NCI-H524 (cell line): ENCODE data around the gene ATP13A4.

Experiments
- DNase-seq, 2 experiments: peaks; one replicate each; lab custom pipeline; 2025; lab: John Stamatoyannopoulos, UW

ATP13A4 gene

DNA sequence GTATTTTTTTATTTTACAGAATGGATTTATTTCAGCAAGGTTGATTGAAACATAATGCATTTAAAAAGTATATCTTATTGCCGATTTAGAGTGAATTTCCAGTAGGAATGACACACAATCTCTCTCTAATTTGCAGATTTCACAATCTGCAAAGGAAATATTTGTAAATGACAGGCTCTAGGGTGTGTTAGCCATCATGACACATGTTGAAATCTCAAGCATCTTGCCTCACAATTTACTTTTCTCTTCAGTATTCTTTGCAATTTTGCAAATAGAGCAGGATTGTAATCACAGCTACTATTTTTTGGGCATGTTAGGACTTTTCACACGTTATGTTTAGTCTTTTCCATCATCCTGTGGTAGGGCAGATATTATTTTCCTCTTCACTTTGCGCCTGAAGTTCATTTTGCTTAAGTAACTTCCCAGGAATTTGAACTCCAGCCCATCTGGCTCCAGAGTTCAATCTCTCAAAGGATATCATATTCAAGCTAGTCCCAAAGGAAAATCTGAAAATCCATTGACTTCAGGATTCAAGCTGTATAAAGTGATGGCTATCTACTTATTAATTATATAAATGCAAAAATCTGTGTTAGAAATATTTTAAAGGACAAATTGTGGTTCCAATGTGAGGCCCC, 55.4 kb downstream of the ATP13A4 start:
- no peak for DNase-seq

DNA sequence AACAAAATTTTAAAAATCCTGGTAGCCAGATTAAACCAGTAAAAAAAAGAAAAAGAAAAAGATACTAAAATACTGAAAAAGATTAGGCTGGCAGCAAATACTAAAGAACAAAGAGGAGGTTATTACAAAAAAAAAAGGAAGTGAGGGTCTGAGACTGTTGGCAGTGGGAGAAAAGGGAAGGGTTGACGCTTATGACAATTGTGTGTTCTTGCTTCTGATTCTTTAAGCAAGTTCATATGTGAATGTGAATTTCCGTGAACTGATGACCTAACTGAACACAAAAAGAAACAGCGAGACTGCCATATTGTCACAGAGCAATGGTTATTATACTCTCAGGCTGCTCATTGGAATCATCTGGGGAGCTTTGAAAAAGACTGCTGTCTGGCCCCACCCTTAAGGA, 56.5 kb downstream of the ATP13A4 start:
- DNase-seq = no peak

DNA sequence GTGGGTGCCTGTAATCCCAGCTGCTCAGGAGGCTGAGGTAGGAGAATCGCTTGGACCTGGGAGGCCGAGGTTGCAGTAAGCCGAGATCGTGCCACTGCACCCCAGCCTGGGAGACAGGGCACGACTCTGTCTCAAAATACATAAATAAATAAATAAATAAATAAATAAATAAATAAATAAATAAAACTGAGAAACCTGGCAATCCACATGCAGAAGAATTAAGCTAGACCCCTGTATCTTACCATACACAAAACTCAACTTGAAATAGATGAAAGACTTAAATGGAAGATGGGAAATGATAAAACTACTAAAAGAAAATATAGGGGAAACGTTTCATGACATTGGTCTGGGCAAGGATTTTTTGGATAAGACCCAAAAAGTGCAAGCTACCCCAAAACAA, 58.0 kb downstream of the ATP13A4 start:
- no peak for DNase-seq

DNA sequence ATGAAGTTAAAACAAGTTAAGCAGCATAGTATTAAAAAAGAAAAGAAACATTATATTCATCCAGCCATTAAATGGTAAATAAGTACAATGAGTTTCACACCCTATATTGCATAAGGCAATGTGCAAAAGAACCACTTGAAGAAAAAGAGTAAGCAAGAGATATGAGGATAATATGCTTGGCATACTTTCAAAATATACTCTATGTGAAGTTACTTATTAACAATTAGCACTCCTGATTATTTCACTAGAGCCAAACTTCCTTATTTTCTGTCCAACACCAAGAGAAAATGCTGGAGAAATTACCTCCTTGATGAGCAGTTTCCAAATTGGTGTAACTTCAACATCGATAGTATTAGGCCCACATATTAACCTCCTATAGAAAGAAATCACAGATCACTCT, 63.7 kb downstream of the ATP13A4 start:
- DNase-seq = no peak

DNA sequence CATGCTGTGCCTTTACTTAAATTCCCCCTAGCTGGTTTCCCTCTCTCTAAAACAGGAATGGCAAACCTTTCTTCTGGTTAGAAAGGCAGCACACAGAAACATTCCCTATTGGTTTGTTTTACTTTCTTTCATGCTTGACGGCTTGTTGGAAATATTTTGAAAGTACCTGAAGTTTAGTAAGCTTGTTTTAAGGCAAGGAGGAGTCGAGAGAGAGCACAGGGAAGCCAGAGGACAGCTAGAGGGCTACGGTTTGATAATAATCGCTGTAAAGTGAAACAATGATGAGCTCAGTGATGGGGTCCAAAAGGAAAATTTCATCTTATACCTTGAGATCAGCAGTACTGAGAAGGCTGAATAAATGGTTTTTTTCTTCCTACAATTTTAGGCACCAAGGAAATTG, 64.1 kb downstream of the ATP13A4 start:
- no peak for DNase-seq

DNA sequence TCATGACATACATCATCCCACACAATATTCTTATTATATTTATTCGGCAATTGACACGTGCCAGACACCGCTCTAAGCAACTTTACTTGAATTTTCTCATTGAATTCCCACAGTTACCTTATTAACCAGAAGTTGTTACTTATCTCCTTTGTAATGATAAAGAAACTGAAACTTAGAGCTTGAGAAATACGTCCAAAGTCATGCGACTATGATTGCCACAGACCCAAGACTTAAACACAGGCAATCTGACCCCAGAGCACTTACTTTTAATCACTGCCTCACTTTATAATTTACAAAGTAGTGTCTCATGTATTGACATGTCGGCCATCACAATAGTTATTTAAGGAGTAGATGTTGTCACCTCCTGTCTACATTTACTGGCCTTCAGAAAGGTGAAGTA, 64.7 kb downstream of the ATP13A4 start:
- no peak for DNase-seq

DNA sequence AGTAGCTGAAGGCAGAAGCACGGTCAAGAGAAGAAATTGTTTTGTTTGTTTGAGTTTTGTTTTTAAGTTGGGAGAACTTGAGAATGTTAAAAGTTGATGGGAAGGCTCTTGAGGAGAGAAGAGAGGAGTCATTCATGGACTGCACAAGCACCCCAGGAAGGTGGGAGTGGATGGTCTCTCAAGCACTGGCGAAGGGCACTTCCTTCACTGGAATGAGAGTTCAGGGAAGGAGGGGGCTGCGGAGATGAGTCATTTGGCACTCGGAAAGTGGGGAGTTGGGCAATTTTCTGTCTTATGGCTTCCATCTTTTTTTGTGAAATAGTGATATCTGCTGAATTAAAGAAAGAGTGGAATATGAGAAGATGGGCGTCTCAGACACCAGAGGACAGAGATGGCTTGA, 66.0 kb downstream of the ATP13A4 start:
- DNase-seq = no peak

DNA sequence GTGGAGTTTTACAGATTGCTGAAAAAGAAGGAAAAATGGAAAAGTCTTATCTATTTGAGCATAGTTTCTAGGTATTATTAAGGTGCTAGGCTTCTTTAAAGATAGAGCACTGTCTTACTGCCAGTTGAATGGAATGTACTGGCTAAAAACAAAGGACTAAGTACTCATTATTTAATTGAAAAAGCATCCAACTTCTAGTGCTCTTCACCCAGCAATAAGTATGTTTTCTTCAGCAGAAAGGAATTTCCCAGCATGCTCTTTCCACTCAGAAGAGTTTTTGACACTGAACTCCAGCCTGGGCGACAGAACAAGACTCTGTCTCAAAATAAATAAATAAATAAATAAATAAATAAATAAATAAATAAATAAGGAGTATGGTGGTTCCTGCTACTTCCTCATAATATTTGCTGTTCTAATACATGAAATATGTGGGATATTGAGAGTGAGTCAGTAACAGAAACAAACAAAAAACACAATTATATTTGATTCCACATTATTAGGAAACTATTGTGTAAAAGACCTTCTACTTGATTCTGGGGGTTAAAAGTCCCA, 70.6 kb downstream of the ATP13A4 start:
- DNase-seq = no peak

DNA sequence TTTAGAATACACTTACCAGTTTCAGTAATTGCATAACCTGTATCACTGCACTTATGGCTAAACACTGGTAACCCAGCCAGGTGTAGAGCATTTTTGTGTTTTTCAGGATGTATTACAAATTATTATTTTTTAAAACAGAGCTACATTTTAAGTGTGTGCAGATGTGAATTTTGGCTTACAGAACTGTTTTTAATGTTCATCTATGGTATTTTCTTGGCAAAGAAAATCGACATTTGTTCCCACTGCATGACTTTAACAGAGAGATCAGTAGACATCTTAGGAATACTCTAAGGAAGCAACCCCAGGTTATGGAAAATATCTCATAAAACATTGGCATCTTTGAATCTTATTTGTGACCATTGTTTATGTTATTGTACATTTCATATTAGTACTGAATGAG, 73.3 kb downstream of the ATP13A4 start:
- no peak for DNase-seq

DNA sequence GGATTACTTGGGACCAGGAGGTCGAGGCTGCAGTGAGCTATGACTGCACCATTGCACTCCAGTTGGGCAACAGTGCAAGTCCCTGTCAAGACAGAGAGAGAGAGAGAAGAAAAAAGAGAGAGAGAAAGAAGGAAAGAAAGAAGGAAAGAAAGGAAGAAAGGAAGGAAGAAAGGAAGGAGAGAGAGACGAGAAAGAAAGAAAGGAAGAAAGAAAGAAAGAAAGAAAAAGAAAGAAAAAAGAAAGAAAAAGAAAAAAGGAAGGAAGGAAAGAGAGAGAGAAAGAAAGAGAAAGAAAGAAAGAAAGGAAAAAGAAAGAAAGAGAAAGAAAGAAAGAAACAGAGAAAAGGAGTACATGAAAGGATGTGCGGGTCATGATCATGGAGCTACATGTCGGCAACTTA, 80.2 kb downstream of the ATP13A4 start:
- no peak for DNase-seq

DNA sequence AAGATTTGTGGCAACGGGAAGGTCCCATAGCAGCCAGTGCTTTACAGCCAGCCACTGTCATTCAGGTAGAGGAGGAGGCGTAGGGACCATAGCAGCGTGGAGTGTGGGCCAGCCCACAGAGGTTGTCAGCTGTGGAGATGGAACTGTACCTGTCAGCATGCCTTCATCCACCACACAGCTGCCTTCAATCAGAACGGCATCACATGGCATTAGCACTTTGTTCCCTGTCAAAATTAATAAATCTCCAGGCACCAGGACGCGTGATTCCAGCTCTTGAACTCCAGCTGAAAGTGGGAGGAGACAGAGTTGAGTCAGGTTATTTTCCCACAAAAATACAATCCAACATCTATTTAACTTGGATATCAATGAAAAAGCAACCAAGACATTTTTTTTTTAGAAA, 84.0 kb downstream of the ATP13A4 start:
- DNase-seq = no peak

DNA sequence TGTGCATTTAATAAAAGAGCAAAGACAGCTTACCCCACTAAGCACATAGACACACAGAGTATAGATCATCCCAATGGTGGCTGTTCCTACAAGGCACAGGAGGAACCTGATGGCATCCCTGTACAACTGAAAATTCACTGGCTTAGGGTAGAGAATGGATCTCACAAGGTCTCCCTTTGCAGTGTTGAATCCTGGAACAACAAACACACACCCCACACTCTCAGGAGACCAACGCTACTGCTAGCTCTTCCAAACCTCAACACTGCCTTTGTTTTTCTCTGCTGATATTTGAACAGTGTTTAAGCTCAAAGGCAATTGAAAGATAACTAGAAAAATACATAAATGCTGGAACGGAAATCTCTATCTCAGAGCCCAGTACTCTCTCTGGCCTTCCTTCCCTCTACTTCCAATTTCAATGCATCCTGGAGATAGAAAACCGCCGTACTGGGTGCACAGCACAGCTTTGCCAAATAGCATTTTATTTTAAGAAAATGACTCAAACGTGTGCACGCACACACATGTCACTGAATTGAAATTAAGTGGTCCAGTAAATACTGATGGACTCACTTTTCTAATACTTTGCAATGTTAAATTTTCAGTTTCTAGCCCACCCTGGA, 88.6 kb downstream of the ATP13A4 start:
- DNase-seq = no peak

DNA sequence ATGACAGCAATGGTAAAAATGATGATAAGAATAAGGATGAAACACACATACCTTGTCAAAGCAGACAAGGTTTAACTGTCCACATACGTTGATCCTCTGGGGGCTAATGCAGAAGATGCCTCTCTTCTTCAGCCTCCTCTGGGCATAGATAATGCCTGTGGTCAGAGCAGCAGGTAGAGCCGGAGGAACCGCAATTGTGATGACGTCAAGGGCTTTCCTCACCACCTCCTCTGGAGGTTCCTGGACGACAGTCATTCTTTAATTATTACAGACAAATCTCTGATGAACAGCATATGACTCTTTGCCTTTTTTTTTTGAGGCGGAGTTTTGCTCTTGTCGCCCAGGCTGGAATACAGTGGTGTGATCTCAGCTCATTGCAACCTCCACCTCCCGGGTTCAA, 89.8 kb downstream of the ATP13A4 start:
- DNase-seq = no peak

DNA sequence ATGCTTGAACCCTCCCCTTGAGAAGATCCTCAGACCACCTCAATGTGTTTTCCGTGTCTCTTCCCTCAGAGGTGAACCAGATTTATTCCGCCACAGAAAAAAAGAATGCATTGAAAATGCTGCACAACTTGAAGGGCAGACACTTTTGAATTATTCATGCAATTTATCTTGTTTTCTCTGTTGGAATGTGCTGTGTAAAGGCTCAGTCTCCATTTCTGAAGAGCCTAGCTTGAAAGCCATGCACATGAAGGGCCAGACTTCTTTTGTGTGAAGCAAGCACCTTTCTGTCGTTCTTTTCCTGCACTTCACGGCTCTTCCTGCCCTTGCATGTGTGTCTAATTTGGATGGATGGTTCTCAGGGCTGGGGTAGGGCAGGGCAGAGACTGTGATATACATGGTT, 97.2 kb downstream of the ATP13A4 start:
- no peak for DNase-seq

DNA sequence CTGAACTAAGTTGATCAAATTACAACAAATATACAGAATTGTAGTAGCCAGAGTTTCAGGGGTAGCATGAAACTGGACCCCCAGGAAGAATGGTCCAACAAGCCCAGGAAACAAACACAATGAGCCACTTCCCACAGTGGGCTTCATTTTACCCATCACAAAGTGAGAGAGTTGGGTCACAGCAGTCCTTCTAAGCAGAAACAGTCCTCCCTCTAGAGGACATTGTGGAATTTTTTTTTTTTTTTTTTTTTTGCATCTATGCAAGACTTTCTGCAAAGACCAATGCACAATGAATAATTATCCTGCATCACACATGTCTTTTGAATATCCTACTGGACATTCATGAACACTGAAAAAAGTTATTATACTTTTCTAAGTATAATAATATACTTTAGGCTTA, 102.4 kb downstream of the ATP13A4 start:
- DNase-seq = peak; percentile 9 to 40

DNA sequence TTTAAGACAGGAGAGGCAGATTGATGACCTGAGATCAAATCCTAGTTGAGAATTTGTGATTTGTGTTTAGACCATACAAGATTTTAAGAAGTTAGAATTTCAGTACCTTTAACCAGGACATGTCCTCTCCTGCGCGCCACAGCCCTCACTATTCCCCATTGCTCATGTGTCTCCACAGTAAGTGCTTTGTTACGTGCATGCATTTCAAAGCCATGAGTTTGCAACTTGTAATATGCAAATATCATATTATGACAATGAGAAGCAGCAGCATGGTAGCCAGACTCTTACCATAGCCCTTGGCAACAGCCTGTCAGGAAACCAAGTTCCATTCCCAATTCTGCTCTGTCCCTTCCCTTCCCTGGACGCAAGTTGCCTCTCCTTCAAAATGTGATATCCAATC, 102.8 kb downstream of the ATP13A4 start:
- DNase-seq = no peak

DNA sequence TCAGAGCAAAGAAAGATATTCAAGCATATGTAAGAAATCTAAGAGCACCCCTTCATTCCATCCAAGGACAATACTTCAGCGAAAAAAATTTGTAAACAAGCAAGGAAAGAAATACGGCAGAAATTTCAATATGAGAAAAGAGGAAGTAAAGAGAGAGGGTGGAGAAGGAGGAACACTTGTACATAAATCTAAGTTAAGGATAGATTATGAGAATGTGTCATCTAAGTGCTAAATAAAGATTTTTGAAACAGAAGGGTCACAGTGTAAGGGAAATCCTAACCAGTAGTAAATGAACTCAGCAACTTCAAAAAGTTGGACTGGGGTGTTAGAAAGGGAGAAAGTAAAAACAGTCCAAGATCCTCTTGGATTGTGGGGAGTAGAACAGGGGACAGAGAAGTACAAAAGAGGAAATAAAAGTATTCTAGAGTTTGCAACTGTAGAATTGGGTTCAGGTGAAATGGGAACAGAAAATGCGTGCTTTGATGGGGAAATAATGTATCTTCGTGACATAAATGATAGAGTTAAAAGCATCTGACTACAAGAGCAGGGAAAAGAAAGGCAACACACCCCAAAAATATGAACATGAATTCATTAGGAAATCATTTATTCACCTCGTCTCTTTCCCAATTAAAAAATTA, 107.6 kb downstream of the ATP13A4 start:
- DNase-seq = no peak

DNA sequence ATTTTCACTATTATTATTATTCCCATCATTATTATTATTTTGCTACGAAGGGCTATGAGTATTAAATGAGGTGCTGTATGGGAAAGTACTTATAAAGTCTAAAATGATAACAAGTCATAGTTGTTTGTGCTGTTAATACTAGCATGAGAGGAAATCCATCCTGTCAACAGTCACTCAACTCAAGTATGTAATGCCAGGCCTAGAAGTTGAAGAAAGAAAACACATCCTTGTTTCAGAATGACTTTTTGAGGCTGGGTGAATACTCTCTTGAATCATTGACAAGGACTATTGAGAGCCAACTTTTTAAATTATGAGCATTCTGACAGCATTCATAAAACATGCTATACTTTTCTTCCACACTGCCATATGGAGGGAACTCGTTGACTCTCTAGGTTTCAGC, 115.3 kb downstream of the ATP13A4 start:
- peak in 1 of 2 experiments; percentile 40 for DNase-seq

DNA sequence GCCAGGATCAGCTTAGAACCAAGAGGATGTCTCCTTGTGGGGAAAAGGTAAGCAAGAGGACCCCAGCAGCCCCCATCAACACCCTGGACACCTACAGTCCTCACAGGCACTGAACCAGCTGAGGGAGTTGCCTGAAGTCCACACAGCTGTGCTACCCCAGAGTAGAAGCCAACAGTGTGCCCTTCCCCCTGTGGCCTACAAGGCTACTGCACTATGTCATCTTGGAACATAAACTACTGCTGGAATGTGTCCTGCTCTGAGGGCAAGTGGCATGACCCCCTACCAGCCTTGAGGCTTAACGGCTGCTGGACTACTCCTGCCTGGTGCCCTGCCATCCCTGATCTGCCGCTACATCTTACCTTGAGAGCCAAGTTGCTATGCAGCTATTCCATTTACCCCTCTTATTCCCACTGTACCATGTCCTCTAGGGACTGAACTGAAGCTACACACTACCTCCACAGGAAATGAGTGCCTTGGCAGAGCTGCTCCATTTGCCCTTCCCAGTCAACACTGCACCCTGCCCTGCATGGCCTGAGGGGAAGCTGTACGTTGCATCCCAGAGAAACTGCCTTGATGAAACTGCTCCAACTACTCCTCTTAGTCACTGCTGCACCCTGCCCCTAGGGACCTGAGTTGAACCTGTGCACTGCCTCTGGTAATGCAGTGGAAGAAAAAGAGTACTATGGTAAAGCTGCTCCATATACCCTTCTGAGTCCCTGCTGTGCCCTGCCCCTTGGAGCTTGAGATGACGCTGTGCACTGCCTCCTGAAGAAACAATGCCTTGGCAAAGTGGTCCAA, 135.9 kb downstream of the ATP13A4 start:
- DNase-seq = no peak

DNA sequence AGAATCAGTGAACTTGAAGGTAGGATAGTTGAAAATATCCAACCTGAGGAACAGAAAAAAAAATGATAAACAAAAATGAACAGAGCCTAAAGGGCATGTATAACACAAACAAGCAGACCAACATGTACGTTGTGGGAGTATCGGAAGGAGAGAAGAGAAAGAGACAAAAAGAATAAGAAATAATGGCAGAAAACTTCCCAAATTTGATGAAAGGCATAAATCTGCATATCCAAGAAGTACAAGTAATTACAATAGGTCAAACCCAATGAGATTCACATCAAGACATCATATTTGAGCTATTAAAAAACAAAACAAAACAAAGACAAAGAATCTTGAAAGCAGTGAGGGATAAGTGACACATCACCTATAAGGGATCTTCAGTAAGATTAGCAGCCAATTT, 138.1 kb downstream of the ATP13A4 start:
- DNase-seq = no peak

DNA sequence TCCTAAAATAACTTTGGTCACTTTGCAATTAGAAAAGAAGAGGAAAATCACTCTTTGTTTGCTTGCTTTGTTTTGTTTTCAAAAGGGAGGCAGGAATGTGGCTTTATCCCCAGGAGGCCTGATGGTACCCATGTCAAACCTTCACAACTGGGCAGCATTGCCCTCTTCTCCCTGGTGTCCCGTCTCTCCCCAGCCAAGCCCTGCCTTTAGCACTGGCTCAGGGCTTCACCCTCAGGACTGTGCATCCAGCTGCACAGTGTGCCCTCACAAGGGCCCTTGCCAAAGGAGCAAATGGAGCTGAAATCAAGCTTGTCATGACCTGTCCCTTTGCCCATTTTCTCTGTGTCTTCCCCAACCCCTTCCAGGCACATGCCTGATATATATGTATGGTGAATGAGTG, 147.0 kb downstream of the ATP13A4 start:
- no peak for DNase-seq

DNA sequence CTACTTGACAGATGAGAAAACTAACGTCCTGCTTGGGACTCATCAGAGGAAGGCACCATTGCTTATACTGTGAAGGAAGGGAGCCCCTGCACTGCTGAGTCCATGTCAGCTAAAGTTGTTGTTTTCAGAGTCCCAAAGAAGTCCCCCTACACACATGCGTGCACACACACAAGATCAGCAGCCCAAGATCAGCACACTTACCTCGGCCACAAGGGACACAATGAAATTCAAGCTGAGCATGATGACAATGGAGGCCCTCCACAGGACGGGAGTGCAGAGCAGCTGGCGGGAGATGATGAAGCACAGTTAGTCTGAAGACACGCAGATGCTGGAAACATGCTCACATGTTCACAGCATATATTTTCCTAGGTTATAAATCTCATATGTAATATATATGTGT, 147.6 kb downstream of the ATP13A4 start:
- peak in 1 of 2 experiments; percentile 22 for DNase-seq

DNA sequence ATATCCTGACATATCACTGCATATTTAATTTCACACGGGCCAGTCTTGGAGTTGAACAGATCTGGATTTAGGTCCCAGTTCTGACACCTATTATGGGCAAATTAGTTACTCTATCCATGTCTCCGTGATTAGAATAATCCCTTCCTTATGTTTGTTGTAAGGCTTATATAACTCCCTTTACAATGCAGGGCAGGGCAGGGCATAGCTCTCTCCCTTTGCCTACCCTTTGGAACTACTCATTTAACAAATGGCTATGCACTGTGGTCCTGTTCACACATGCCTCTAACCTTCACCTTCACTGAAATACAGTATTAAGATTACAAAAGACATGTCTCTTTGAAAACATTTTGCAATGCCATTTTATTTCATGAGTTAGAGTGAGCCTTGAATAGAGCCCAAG, 151.4 kb downstream of the ATP13A4 start:
- DNase-seq = no peak
